ENCODE measurements around the gene VAC14.

GRCh38 chr16:70694868-70695218 lies 106.1 kb downstream of the VAC14 start:
- no peak for TF ChIP-seq POLR2A (IDR thresholded peaks at IDR 0.05)
- no peak for TF ChIP-seq CTCF (IDR thresholded peaks at IDR 0.05)
- TF ChIP-seq POLR2AphosphoS5 (IDR thresholded peaks at IDR 0.05): no peak
- no peak for TF ChIP-seq EP300 (IDR thresholded peaks at IDR 0.05)
